ENCODE data around the gene SLC8A1.

SLC8A1 gene

DNA sequence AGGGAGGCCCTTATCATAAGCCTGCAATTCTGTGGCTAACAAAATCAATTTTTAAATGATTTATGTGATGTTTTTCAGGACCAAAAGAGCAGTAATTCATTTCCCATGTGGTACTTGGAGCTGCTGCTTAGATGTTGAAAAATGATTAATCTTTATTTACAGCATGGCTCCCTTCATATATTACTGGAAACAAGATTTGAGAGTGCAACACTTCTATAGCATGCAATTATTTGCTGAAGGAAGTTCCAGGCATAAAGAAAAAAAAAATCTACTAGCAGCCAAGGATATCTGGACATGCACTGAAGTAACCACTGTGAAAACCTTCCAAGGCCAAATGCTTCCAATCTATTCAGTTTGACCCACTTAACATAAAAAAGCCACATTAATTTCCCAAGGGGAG, 186.3 kb downstream of the SLC8A1 start:
- DNase-seq = no peak

DNA sequence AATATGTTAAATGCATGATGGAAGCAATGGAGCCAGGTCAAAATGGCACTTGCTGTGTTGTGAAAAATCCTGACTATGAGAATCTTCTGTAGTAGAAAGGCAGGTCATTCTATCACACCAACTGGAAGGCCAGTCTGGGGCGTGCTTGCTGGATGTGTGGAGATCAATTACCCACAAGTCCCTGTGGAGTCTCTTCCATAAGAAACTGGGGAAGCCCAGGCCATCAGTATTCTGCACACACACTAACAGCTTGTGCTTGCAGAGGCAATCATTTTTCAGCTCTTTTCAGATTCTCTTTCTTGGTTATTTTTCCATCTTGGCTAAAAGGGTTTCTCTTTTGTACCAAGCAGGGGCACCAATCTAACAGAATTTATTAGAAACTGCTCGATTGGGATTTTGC, 190.8 kb downstream of the SLC8A1 start:
- no peak for DNase-seq

DNA sequence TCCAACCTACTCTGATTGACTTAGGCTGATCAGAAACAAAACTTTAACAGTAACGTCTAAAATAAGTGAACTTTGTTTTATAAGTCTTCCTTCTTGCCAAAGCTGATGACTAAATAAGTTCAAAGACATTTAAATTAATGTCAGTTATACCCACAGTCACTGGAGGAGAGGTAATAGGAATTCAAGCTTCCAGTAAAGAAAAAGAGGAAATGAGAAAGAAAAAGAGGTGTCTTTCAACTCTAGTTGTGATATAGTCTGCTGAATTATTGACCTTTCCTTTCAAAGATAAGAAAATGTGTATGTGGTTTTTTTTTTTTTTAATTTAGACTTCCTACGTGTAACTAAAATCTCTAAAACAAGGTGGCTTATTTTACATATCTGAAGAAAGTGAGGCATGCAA, 191.5 kb downstream of the SLC8A1 start:
- DNase-seq = no peak

DNA sequence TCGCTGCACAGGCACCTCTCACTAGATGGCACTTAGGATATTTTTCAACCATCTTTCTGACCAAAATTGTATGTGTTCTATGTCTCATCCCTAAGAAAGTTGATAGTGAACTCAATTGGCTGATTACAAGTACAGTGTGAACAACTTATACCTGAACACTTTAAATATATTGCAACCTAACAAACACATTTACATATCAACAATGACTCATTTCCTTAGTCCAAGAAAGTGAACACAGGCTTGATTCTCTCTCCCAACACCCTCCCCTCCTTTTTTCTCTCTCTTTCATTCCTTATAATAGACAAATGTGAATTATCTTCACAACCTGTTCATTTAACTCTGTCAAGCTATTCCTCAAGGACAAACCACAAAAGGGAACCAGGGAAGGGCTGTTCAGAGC, 192.0 kb downstream of the SLC8A1 start:
- no peak for DNase-seq

DNA sequence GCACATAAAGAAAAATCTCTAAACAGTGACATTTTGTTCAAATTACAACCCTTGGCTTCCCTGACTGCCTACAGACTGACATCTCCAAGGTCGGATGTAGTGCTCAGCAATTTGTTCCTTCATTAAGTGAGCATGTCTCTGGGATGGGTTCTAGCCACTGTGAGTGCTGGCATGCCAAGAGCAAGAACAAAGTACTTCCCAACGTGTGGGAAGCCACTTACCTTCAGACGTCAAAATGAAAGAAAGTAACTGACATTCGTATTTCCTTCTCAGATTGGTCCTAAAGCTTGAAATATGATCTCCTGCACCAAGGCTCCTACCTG, 193.8 kb downstream of the SLC8A1 start:
- DNase-seq = no peak

DNA sequence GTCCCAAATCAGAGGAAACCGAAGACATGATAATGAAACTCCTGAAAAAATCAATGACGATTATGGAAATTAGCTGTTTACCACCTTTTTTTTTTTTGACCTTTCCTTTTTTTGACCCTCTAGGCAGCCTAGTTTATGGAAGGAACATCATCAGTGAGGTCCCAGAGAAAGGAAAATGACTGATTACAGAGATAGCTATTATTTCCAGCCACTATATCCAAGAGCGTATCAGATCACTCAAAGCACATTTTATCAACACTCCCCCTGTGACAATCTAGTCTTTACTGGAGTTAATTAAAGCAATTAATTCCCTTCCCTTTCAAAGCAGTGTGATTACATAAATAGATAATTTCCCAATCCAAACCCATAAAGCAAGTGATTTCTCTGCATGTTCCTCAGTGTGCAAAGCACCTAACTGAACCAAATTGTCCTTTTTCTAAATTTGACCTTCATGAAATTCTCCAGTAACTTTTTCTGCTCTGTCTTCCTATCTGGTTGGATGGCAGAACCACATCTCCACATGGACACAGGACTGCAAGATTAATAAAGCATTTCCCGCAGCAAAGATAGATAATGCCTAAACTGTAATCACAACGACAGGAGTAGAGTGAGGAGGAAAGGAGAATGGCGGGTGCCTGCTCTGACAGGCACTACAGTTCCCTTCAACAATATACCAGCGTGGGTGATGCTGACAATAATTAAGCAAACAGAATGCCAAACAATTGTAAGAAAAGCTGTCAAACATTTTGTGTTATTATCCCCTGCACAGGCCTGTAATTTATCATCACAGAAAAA, 194.4 kb downstream of the SLC8A1 start:
- no peak for DNase-seq

DNA sequence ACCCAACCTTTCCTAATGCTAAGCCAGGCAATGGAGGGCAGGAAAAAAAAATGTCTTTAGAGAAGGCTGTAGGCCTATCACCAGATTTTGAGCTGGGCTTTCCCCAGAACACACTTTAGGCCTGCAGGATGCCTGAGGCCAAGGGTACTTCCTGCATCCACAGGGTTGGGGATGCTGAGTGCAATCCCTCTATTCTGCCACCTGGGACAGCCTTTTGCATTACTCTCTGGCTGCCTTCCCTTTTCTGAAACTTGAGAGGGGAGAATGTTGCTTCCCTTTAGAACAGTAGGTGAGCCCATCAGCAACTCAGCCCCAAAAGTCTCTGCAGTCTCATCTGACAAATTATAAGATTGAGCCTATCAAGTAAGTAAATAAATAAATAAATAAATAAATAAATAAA, 195.2 kb downstream of the SLC8A1 start:
- no peak for DNase-seq

DNA sequence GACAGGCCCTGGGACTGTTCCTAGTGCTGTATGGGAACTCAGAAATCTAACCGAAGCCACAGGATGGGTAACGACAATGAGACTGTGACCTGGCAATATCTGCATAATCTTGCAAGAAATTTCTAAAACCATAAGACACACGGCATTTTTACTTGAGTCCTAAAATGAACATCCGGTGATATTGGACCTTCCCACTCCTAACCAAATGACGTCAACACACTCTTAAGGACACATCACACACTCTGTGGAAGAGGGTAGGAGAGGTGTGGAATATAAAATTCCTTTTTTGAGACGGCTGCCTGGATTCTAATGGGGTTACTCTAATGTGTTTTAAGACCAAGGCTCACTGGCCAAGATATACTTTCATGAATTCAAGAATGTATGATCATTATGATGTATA, 195.9 kb downstream of the SLC8A1 start:
- DNase-seq = no peak

DNA sequence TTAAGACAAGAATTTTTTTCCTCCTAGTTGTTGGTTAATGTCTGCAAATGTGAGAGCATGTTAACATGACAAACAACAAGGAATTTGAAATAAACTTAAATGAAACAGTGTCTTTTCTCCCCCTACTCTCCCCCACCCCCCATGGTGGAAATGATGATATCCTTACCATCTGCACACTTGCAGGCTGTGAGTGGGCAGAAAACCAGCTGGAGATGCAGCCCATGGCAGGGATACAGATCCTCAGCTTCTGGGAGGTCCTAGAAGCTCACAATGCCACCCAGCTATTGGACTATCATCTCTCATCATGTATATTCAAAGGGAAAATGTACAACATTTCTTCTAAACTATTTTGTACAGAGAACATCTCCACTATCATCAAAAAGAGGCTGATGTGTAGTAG, 196.8 kb downstream of the SLC8A1 start:
- no peak for DNase-seq

DNA sequence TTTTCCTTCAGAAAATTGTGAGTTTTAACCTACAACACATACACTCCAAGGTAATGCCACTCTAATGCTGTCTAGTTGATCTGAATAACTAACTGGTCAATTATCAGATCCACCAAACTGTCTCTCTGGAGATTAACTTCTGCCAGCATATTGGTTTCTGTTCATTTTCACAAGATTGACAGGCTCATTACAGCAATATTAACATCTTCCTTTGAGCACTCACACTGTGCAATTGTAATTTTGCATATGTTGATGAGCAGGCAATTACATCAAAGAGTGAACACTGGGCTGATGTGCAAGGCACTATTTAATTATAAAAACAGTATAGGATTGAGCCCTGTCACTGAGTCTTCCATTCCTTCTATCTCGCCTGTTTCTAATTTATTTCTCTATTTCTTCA, 197.3 kb downstream of the SLC8A1 start:
- no peak for DNase-seq

DNA sequence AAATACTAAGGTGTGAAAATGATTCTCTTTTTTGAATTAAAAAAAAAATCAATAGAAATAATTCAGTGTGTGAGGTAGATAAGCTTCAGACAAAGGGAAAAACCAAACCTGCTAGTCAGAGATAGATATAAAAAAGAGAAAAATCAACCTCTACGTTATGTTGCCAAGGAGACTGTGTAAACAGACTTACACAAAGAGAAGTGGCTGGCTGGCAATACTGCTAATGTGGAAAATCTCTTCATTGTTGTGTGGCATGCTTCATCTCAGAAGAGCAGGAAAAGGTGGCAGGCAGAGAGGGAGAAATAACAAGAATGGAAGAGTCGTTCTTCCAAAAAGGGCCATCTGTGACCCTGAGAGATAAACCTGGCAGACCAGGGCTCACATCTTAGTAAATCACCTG, 200.8 kb downstream of the SLC8A1 start:
- peak; percentile 59 for DNase-seq

DNA sequence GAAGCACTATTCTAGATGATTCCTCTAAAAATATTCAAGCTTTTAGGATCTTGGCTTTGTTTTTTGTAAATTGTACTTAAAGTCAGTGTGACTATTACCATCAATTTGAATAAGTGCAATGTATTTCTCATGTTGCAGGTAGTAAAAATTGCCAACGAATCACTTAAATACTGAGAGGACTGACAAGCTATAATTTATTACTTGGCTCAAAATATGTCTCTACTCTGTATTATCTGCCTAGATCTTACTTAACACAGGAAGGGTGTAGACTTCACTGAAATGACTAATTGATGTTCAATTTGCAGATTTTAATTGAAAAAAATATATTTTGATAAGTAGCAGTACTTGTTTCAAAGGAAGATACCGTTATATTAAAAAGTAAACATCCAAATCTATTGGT, 202.3 kb downstream of the SLC8A1 start:
- DNase-seq = no peak

DNA sequence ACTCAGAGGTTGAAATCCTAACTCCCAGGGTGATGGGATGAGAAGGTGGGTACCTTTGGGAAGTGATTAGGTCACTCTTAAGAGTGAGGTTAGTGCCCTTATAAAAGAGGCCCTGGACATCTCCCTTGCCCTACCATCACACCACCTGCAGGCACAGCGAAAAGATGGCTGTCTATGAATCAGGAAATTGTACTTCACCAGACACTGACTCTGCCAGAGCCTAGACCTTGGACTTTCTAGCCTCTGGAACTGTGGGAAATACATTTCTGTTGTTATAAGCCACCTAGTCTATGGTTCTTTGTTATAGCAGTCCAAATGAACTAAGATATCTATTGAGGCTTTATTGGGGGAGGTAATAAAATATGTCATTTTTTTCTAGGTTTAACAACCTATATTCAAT, 203.6 kb downstream of the SLC8A1 start:
- no peak for DNase-seq

DNA sequence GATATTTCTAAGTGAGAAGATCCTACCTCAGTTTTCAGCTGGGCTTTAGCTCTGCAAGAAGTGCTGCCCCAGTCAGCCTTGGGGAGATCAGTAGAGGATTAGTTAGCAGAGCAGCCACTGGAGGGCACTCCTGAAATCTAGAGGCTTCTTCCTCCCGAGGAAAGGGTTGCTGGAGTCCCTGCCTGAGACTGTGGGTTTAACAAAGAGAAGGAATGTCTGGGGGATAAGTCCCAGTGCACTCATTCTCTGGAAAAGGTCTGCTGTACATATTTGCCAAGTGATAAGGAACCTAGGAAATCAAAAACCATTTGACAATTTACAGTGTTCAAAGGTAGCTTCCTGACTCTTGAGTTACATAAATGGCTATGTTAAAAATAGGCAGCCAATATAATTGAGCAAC, 207.2 kb downstream of the SLC8A1 start:
- DNase-seq = peak; percentile 36

DNA sequence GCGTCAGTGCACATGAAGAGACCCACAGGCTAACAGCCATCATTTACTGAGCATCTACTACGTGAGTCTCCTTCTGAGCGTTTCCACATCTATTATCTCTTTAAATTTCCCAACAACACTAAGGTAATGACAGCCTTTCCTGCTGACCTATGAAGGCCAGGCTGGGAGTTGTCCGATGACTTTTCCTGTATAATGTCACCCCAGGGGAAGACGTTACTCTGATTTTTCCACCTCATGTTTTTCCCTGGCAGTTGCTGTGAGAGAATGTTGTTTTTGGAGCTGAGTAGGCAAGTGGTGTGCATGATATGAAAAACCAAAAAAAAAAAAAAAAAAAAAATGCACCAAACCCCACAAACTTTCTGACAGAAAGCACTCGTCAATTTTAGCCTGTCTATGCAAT, 207.6 kb downstream of the SLC8A1 start:
- no peak for DNase-seq

DNA sequence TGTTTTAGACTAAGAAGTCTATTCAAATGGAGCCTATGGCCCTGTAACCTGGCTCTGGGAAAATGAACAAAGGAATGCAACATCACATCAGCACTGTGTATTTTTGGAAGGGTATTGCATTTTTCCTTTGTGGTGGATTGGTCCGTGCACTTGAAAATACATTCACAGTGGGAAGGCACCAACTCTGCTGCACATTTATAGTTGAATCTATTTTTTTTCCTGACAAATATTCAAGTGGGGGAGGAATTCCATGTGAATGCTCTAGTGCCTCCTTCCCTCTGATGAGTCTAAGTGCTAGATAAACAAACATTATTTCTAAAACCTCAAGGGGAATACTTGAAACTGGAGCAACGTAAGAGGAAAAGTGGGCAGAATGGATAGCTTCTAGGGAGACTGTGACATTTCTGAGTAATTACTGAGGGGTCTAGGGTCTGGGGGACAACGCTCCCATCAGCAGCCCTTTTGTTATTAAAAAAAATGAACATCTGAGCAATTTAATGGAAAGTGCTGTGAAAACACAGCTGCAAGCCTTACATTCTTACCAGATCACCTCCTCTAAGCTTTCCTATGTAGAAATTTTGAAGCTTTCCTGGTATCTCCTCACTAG, 208.2 kb downstream of the SLC8A1 start:
- DNase-seq = no peak

DNA sequence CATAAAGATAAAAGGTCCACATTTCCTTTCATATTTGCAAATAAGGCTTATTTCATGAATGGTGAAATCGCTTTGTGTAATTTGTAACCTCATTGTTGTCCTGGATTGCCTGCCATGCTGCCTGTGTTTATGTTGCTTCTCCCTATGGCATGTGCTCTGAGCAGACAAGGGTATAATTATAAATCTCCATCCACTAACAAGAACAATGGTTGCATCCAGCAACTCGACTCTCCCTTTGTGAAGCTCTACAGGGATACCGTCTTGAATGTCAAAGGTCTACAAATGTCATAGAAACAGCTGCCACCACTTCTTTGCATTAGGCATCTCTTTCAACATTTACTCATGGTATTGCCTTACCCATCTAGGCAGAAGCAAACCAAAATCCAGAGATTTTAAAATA, 209.6 kb downstream of the SLC8A1 start:
- DNase-seq = peak; percentile 30

DNA sequence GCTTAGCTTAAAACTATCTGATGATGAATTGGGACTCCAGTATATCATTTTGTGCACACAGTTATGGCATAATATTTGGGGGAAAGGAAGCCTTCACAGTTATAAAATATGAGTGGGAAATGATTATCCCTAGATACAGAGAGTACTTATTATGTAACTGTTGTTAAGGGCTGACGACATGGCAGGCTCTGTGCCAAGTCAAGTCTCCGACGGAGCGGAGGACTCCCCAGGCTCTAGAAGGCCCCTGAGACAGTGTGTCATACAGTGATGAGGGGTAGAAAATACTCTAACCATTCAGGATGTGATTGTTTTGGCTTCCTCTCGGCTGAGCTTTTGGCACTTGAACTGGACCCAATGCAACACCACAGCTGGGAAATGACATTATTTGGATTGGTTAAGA, 211.8 kb downstream of the SLC8A1 start:
- peak; percentile 20 for DNase-seq

DNA sequence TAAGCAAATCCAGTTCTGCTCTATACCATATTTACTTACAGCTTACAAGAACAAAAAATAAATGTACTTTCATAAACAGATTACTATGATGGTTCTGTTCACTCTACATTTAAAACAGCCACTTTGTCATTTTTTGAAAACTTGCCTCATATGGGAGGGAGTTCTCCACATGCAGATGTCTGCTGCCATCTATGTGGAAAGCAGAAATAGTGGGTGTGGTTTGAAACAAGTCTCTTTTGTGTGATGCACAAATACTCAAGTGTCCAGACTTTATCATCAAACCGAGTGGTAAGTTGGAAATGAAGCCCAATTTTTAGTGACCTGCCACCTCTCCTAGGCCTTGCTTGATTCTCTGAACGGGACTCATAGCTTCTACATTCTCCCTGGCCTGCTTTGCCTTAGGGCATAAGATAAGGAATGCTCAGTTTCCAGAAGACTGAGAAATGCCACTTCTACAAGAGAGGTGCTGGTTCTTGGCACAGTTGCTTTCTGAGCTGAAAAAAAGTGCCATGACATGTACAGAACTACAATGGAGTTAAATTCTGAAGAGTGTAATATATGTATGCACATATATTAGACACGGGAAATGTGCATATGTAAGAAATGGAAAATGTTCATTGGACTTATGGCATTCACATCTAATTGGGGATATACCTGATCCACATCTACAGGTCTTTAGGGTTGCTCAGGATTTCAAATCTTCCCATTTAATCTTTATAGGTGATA, 221.0 kb downstream of the SLC8A1 start:
- no peak for DNase-seq

DNA sequence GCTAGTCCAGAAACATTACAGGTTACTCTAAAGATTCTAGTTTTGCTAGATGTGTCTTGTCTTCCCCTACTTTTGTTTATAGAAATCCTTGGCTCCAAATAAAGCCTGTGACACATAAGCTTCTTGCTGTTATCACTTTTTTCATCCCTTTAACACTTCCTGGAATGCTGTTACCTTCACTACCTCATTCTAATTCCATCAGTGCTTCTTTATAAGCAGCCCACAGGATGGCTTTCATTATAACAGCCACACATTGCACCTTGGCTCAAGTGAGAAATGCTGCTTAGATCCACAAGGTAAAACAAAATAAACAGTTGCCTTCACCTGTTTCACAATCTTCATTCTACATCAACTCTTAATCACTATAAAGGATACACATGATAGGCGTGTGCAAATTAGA, 221.7 kb downstream of the SLC8A1 start:
- no peak for DNase-seq

DNA sequence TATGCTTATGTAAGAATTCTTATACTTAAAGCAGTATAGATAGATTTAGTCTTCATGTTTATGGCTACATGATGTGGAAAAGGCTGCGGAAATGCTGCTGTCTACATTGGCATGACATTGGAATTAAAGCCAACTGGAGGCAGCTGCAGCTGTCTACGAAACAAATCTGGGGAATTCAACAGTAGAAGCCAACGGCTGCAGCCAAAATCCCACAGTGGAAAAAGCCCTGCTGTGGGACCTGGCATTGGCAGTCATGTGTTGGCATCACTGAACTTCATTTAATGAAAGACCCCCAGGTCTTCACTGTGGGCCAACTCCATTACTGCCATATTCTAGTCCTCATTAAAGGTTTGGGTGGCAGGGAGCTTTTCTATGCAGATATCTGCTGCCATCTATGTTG, 223.6 kb downstream of the SLC8A1 start:
- no peak for DNase-seq

DNA sequence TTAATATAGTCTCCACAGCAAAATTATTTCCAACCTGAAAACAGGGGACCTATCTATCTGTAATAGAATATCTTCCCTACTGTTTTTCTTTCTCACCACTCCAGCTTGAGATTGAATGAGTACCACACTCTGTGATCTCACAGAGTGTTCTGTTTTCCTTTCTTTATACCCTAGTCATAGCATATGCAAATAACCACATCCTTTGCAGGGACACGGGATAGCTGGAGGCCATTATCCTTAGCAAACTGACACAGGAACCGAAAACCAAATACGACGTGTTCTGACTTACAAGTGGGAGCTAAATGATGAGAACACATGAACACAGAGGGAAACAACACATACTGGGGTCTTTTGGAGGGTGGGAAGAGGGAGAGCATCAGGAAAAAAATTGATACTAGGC, 224.7 kb downstream of the SLC8A1 start:
- DNase-seq = peak; percentile 12

DNA sequence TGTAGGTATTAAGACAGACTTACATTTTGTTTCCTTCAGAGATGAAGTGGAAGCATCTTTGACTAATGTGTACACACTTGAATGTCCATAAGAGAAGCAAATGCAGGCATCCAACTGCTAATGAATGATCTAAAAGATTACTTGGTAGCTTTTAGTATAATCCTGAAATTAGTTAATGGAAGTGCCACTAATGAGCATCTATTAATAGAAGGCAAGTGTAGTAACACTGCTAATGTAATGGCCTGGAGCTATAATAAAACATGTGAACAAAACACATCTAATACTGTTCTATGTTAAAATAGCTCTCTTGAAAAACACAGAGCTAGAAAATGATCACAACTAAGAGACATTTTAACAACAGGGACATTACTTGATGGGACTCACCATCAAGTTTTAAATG, 225.3 kb downstream of the SLC8A1 start:
- no peak for DNase-seq

DNA sequence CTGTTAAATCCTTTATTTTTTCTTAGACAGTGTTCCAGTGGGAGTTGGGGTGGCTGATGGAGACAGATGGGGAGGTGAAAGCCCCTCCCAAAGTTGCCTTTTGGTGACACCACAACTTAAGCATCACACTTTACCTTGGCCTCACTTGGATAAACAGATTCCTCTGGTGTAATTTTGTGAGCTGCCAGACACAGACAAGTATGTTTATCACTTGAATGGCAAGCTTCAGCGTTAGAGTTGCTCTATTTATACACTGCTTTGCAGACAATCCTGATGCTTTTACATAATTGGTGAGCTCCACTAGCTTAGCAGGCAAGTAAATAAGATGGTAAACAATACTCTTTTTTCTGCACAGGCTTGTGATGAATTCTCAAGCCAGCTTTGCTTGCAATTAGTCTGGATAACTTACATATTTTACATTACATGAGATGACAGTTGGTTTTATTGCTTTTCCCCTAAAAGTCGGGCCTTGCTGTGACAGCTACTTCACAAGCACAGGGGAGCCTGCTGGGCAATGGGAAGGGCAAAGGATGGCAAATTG, 226.2 kb downstream of the SLC8A1 start:
- no peak for DNase-seq
